Loucy (cell line): ENCODE results near the gene KCNH2.

Experiments
- CTCF ChIP-seq: fragments of 200-600 bp; sonication (generic); conservative IDR thresholded peaks from 2 replicates; pipeline ENCODE4 v1.5.1; 2014; ENCODE audit warnings: mild to moderate bottlenecking, antibody characterized with exemption, low read length
- EZH2phosphoT487 ChIP-seq: fragments of 200-600 bp; IDR thresholded peaks from 2 replicates; pipeline ENCODE4 v1.6.1; 2018; ENCODE audit warnings: antibody characterized with exemption, mild to moderate bottlenecking, moderate library complexity, borderline replicate concordance

- no peak for TF ChIP-seq CTCF
- TF ChIP-seq EZH2phosphoT487, result no peak
Measured at GRCh38 chr7:150971242-150972022, 6.7 kb downstream of the KCNH2 start.
